ENCODE data around the gene NAIF1.

DNA sequence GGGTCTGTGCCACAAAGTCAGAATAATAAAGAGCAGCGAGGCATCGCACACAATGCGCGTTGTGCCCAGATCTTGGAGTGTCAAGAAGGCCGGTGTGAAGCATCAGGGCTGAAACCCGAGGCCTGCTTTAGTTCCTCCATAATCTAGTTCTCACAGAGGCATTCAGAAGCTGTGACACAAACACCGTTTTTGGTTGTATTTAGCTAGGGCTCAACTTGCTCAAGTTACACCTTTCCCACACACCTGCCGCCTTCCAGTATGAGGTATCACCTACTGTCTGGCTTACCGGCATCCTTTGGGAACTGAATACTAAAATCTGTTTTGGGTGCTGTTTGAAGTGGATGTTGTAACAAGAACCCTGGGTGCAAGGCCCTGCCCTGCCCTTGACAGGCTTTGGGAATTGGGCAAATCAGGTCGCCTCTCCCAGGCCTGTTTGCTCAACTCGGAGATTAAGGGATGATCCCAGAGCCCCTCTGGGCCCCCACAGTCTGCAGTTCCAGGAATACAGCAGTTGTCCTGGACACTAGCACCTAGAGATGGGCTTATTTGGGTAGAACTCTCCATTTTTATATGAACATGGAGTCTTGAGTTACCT, 27.9 kb upstream of the NAIF1 start:
- TF ChIP-seq, protein P1, sequence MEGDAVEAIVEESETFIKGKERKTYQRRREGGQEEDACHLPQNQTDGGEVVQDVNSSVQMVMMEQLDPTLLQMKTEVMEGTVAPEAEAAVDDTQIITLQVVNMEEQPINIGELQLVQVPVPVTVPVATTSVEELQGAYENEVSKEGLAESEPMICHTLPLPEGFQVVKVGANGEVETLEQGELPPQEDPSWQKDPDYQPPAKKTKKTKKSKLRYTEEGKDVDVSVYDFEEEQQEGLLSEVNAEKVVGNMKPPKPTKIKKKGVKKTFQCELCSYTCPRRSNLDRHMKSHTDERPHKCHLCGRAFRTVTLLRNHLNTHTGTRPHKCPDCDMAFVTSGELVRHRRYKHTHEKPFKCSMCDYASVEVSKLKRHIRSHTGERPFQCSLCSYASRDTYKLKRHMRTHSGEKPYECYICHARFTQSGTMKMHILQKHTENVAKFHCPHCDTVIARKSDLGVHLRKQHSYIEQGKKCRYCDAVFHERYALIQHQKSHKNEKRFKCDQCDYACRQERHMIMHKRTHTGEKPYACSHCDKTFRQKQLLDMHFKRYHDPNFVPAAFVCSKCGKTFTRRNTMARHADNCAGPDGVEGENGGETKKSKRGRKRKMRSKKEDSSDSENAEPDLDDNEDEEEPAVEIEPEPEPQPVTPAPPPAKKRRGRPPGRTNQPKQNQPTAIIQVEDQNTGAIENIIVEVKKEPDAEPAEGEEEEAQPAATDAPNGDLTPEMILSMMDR (IDR thresholded peaks at IDR 0.05; ENCODE audit: poor library complexity, severe bottlenecking), result no peak
- no peak for TF ChIP-seq MXI1 (conservative IDR thresholded peaks at IDR 0.05; ENCODE audit: poor library complexity, severe bottlenecking)
